Kidney (tissue), 14 donors: Measurements from ENCODE around the gene TTC27. TPM values are rescaled to one million over a fixed set of nuclear protein-coding genes. Genes with fewer than 3 reads are reported as not detected.

Source experiments
- DNase-seq, 5 donors: peaks; one replicate each; pipeline ENCODE4 v3.0.0-alpha.2; 2013 to 2020
- FAIRE-seq: peaks from 2 replicates; lab custom pipeline; 2012; peaks lifted over from hg19 to GRCh38; lab: Jason Lieb, UNC
- H3K27ac ChIP-seq, 2 donors: one replicate each; pipeline ENCODE4 v1.7.0; 2013; ENCODE audit warnings: low read depth in 2 of 2, low read length in 2 of 2, inconsistent platforms in 1 of 2
- H3K27me3 ChIP-seq: one replicate; pipeline ENCODE4 v1.7.1; 2013; ENCODE audit warnings: low read length, inconsistent platforms; ENCODE audit not compliant: control insufficient read depth, insufficient read depth
- H3K36me3 ChIP-seq, 3 donors: one replicate each; pipeline versions ENCODE4 v1.7.0 to v1.7.1; 2013; ENCODE audit warnings: low read length in 3 of 3, control low read depth in 1 of 3, inconsistent platforms in 1 of 3; ENCODE audit not compliant: insufficient read depth in 3 of 3, control insufficient read depth in 2 of 3
- H3K4me1 ChIP-seq, 3 donors: one replicate each; pipeline versions ENCODE4 v1.7.0 to v1.7.1; 2013; ENCODE audit warnings: low read length in 3 of 3, inconsistent platforms in 1 of 3, low read depth in 1 of 3; ENCODE audit not compliant: control insufficient read depth in 2 of 3, insufficient read depth in 2 of 3
- H3K4me3 ChIP-seq, 3 donors: one replicate each; pipeline versions ENCODE4 v1.7.0 to v1.8.1; 2013; ENCODE audit warnings: low read length in 3 of 3, control low read depth in 1 of 3, inconsistent platforms in 1 of 3
- H3K9ac ChIP-seq, 3 donors: one replicate each; pipeline versions ENCODE4 v1.7.0 to v1.7.1; 2013; ENCODE audit warnings: low read length in 3 of 3, control low read depth in 1 of 3, inconsistent platforms in 1 of 3
- H3K9me3 ChIP-seq, 3 donors: one replicate each; pipeline versions ENCODE4 v1.7.0 to v1.7.1; 2013; ENCODE audit warnings: low read length in 3 of 3, control low read depth in 1 of 3, inconsistent platforms in 1 of 3; ENCODE audit not compliant: control insufficient read depth in 2 of 3, insufficient read depth in 1 of 3
- CTCF ChIP-seq: IDR thresholded peaks from 3 replicates; pipeline ENCODE4 v1.5.1; 2012; ENCODE audit warnings: mild to moderate bottlenecking, moderate library complexity, borderline replicate concordance; ENCODE audit not compliant: insufficient read depth; ENCODE audit errors: extremely low read depth
- intact Hi-C: fragments of 100-400 bp; cut with DNase I; formaldehyde crosslinking; loops from one replicate; pipeline ENCODE4 v1.11.1; 2022
- polyA plus RNA-seq: library from polyadenylated mRNA; stranded (reverse); fragments of 350-450 nt; fragmentation: Illumina TruSeq; extraction: RNeasy Lipid Tissue Mini Kit (QIAGEN cat#74804); gene quantifications from one replicate; pipeline ENCODE4 v1.2.3, GENCODE V29; 2014; ENCODE audit warnings: low read depth, low replicate concordance; ENCODE audit not compliant: insufficient read depth
- total RNA-seq: library from RNA; stranded (reverse); fragmentation: NEBNext Ultra II Directional; extraction: Animal tissue kit (Norgen Biotek cat#: 25700); gene quantifications from one replicate; pipeline ENCODE4 v1.2.1, GENCODE V29; 2021
- donor health status: control.
- donor health status: control.
- donor health status: control.
- donor health status: control.
- donor health status: control.
- donor health status: DM: yes; HTN: yes; CAD: no.
- donor health status: Normal renal cell carcinoma (clear cell type).

The TTC27 gene
- total and polyA plus RNA-seq, 2 donors from 2014 or later, result 8.0 to 19.7 TPM

- FAIRE-seq (no peak), DNase-seq (no peak)
- H3K9ac ChIP-seq, result no peak overlapping the region
- no peak overlapping the region for H3K4me3 ChIP-seq
- H3K4me1 ChIP-seq, result no peaks in the 10 kb centered on the region
- H3K36me3 ChIP-seq, result peaks cover 4% of the 10 kb centered on the region in 3 donors
- H3K27me3 ChIP-seq, result no peaks in the 10 kb centered on the region
- no peak for TF ChIP-seq CTCF
- intact Hi-C loops, result no loop called here
- H3K9me3 ChIP-seq, result no peaks in the 10 kb centered on the region
- no peak overlapping the region for H3K27ac ChIP-seq
Measured at GRCh38 chr2:32652555-32653209, 24.8 kb downstream of the TTC27 start.

GRCh38 chr2:32656069-32656468 is 28.2 kb downstream of the TTC27 start:
- intact Hi-C loops, result no loop called here
- no peaks in the 10 kb centered on the region for H3K9me3 ChIP-seq
- H3K4me3 ChIP-seq, result no peak overlapping the region
- FAIRE-seq, result no peak
- DNase-seq, result no peak
- H3K27me3 ChIP-seq, result no peaks in the 10 kb centered on the region
- TF ChIP-seq CTCF, result no peak
- H3K9ac ChIP-seq, result no peak overlapping the region
- no peaks in the 10 kb centered on the region for H3K4me1 ChIP-seq
- no peak overlapping the region for H3K27ac ChIP-seq
- H3K36me3 ChIP-seq, result peaks cover under 1% of the 10 kb centered on the region in 3 donors

GRCh38 chr2:32663864-32664263 is 36.0 kb downstream of the TTC27 start:
- no peak for TF ChIP-seq CTCF
- Histone ChIP-seq H3K9ac (no peak overlapping the region), H3K36me3 (peaks cover 0 to 4% (median 0%) of the 10 kb centered on the region in 3 donors), H3K27ac (no peak overlapping the region), H3K9me3 (no peaks in the 10 kb centered on the region), H3K4me3 (no peak overlapping the region), H3K27me3 (no peaks in the 10 kb centered on the region), H3K4me1 (no peaks in the 10 kb centered on the region)
- no peak for FAIRE-seq
- intact Hi-C loops, result no loop called here
- DNase-seq, result no peak
